Colon (tissue), 2 donors: ENCODE results near the gene DROSHA.
"Not testable (repeated sequence)": the region's sequence is repeated elsewhere in the genome, so short reads cannot be mapped to it uniquely, and the experiment has no call there.

Source experiments
- FAIRE-seq: peaks from 2 replicates; lab custom pipeline; 2012; peaks lifted over from hg19 to GRCh38; lab: Jason Lieb, UNC
- donor health status: control.
- donor health status: control.

DROSHA gene

DNA sequence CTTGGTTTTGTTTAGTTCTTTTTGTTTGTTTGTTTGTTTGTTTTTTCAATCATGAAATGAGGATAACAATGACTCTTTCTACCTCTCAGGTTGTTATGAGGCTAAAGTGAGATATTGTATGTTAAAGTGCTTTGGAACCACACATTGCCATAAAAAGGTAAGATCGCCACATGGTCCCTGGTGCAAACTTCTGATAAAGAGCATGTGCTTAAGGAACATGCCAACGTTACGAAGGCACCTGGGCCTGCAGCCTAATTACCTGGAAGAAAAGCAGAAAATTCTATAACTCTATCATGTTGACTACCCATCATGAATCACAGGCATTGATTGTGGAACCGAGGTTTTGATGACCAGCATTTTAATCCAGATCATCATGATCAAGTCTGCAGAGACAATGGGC, 151.8 kb downstream of the DROSHA start:
- no peak for FAIRE-seq

DNA sequence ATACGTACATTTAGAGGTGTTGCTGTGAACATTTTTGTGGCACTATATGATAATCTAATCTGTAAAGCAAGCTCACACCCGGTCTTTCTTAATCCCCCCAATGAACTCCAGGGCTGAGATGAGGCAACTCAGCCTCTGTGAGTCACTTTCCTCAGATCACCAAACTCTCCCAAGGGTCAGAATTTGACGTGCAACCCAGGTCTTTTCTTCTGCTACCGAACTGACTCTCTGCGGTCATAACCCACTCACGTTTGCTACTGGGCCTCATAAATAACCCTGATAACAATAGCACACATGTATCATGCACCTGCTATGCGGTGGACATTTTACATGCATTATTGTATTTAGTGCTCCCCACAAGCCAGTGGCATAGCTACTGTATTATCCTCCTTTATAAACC, 153.1 kb downstream of the DROSHA start:
- FAIRE-seq: no peak

DNA sequence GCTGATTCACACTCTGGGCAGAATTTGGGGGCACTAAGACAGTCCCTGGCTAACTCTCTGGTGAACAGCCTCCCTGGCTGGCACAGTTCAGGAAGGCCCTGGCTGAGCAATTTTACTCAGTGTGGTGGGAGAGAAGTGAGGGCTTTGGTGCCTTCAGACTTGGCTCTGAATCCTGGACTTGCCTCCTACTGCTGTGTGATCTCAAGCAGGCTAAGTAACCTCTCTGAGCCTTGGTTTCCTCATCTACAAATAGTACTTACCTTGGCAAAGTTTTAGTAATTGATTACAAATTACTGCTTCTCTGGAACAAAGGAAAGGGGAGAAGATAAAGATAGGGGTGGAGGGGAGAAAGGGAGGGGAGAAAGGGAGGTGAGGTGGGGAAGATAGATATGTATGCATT, 153.8 kb downstream of the DROSHA start:
- no peak for FAIRE-seq

DNA sequence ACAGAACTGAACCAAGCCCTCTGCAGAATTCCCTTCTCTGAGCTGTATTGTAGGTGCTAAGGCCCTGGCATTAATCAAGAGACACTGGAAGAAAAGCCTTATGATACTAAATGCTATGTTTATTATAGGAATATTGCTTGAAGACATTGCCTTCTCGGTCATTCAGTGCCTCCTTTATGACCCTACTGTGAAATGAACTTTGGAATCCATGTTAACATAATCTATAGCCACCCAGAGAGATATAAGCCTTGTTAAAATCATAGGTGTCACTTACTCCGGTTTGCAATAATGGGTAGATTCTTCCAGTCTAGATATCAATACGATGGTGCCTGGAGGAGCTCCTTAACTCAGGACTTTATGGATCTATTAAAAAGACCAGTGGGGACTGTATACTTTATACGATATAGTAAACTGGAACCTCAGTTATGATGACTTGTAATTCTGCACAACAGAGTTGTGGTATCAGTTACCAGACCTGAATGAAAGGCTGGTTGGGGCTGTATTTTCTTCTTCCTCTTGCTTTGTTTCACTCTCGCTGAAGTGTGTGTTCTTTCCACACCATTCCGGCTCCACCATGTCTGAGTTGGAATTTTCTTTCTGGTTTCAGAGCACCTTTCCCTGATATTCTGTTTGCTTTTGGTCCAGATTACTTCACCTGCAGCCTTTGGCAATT, 154.5 kb downstream of the DROSHA start:
- no peak for FAIRE-seq

DNA sequence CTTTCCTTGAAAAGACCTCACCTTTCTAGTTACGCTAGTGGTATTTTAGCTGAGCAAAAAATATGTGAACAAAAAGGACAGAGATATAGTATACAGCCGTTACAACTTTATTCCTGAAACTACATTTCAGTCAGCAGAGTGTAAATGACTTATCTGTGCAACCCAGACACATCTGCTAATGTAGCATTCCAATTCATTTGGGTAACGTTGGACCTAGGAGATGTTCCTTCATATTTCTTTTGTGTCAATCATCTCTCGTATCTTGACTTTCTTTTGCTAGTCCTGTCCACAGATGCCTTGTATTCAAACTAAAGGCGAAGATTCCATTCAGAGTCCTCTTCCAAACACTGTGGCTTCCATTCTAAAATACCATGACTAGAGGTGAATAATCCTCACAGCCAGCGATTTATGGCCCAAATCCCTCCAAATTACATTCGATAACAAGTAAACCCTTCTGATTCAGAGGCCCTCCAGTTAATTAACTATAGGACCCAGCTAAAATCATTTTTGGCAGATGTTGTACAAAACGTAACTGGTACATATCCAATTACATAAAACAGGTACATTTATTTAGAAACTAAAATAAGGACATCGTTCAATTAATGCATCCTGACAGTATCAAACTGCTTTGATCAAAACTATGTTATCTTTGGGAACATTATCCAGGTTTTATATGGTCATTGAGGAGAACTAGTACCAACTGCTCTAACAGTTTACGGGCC, 155.7 kb downstream of the DROSHA start:
- no peak for FAIRE-seq

DNA sequence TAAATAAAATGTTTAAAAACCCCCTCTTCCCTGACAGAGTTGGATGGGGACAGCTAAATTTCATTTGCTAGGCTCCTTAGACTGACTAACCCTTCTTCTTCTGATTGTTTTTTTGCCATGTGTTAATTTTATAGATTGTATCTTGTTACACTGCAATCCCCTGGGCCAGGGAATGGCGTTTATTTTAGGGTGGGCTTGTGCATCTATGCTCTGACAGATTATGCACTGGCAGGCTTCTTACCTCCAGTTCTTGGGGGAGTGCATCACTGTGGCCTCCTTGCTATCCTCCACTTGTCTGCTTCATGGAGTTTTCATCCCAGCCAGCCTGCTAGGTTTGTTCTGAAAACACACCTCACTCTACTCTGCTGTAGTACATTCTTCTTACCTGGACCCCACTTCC, 159.8 kb downstream of the DROSHA start:
- no peak for FAIRE-seq

DNA sequence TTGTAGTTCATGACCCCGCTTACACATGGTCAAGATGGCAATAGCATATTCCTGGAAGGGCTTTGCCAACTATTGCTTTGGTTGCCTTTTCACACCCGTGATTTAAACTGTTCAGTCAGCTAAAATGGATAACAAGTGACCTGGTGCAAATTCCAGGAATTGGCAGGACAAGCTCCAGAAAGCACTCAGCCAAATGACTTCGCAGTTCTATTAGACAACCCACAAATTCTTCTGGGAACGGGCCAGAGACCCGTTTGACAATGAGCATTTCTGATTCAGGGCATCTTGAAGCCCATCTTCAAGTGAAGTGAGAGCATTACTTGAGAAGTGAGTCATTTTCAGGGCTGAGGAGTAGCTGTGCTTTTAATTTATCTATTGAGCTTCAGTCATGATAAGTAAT, 165.0 kb downstream of the DROSHA start:
- FAIRE-seq: no peak

DNA sequence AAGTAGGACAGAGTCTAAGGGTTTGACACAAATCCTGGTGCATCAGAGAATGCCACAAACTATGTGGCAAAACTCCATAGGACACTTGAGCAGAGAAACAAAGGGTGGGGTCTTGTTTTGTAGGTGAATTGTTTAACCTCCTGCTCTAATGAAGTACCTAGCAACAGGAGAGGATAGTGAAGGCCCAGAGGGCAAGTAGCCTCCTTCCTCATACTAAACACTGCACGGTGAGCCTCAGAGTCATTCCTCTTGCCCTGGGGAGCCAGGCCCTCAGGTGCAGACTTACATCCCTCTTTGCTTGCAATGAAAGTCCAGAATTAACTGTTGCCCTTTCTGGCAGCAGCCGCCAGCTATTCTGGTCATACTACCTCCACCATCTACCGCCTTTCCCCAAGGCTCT, 166.1 kb downstream of the DROSHA start:
- no peak for FAIRE-seq

DNA sequence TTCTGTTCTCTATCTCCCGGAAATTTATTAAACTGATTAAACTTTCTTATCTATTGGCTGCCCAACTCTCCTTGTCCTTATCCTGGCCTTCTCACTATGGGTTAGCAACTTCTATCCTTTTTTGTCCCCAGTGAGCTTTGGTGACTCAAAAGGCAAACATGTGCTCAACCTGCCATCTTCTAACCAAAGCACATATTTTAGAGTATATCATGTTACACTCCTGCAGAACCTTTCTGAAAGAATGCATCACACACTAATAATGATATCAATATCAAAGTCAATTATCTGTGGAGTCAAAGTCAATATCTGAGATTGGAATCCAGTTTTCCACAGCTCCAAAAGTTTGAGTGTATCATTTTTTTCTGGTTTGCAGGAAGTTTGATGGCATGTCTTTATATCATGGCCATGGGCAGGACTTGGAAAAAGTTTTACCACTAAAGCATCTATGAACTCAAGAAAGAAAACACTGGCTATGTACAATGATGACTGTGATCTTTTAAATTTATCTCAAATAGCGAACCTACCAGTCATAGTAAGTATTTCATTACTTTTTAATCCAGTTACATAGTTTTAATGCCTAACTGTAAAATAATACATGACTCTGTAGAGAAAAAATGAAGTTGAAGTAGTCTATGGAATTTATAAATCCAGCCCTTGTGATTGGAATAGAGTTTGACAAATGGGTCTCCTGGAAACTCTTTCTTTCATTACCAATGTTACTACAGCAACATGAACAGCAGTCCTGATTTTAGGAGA, 166.8 kb downstream of the DROSHA start:
- no peak for FAIRE-seq

DNA sequence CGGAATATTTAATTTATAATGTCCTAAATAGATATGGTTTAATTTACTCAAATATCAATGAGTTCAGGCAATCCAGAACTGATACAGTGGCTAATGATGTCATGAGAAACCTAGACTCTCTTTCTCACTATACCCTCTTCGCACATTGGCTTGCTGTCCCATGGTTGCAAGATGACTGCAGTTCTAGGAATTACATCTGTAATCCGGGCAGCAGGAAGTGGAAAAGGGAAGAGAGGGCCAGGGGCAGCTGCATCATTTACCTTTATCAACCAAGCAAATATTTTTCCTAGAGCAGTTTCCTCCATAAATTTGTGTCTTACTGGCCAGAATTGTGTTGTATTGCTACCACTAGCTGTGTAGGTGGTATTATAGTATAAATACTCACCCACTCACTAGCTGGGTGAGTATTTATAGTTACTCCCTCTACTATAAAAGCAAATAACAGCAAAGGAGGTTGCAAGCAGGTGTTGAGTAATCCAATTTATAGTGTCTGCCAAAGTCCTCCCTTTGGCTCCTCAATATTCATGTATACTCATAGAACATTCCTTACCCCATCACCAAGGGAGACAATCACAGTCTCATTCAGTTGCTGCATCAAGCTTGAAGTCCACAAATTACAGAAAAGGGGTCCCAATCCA, 168.8 kb downstream of the DROSHA start:
- no peak for FAIRE-seq

DNA sequence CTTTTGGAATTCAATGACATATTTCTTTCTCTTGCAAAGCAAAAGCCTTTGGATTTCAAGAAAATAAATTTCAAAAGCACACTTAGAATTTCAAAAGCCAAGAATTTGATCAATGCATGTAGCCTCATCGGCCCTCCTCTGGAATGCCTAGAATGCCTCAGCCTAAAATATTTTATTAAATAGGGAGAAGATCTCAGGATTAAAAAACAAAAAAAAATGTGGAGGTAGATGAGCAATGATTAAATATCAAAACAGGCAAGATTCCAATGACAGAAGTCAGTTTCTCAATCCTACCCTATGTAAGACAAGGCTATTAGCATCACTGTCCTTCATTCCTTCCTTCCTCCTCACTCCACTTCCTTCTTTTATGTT, 169.4 kb downstream of the DROSHA start:
- no peak for FAIRE-seq

DNA sequence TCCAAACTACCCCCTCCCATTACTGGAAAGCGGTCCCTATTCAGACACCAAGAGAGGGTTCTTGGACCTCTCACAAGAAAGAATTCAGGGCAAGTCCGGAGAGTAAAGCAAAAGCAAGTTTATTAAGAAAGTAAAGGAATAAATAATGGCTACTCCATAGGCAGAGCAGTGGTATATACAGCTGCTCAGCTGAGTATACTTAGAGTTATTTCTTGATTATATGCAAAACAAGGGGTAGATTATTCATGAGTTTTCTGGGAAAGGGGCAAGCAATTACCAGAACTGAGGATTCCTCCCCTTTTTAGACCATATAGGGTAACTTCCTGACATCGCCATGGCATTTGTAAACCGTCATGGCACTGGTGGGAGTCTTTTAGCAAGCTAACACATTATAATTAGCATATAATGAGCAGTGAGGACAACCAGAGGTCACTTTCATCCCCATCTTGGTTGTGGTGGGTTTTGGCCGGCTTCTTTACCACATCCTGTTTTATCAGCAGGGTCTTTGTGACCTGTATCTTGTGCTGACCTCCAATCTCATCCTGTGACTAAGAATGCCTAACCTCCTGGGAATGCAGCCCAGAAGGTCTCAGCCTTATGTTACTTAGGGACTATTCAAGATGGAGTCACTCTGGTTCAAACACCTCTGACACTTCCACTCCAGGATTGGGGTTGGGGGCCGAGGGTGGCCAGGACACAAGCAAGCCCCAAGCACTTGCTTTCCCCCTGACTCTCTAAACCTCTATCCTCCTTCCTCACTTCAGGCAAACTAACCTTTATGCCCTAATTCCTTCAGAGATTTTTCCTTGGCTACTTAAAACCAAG, 170.0 kb downstream of the DROSHA start:
- not testable (repeated sequence) for FAIRE-seq

DNA sequence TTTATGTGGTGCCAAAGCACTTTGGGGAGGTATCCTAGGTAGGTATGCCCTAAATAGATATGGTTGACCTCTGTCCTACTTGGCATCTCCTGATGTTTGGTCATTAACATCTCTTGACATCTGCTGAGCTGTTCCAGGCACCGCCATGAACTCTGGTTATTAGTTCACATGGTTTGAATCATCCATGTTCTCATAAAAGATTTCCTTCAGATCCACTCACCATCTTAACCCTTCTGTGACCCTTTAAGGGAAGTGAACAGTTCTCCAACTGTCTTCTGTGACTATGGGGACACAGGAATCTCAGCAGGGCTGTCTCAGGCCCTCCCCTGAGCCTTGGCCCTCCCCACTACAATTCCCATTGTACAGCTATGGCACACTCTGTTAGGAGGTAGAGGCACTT, 170.7 kb downstream of the DROSHA start:
- no peak for FAIRE-seq

DNA sequence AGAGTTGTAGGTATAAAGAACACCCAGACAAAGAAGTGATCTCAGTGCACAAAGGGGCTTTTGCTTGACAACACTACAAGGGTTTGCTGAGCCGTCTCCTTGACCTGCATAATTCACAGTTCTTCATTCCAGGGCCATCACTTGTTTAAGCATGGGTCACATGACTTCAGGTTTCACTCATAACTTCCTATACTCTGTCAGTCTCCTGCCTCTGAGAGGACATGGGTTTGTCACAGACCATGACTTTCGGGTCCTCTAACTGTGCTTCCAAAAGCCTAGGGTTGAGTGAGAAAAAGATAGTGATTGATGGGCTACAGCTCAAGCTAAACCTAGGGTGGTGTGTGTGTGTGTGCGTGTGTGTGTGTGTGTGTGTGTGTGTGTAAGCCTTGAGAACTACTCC, 172.1 kb downstream of the DROSHA start:
- FAIRE-seq: no peak

DNA sequence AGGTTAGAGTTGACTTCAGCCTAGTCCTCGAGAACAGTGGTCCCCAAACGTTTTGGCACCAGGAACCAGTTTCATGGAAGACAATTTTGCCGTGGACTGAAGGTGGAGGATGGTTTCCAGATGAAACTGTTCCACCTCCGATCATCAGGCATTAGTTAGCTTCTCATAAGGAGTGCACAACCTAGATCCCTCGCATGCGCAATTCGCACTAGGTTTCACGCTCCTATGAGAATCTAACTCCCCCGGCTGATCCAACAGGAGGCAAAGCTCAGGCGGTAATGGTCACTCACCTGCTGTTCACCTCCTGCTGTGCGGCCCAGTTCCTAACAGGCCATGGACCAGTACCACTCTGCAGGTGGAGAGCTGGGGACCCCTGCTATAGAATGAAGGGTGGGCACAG, 174.9 kb downstream of the DROSHA start:
- FAIRE-seq: no peak

DNA sequence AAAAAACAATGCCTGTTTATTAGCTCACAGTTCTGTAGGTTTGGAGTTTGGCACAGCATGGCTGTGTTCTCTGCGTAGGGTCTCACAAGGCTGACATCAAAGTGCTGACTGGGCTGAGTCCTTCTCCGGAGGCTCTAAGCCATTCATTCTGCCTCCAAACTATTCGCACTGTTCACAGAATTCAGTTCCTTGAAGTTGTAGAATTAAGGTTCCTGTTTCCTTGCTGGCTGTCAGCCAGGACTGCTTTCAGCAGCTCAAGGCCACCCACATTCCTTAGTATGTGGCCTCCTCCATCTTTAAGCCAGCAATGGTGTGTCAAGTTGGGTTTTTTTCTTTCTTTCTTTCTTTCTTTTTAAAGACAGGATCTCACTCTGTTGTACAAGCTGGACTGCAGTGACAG, 176.6 kb downstream of the DROSHA start:
- FAIRE-seq: no peak
